ENCODE results near the gene HNRNPA2B1.
"Not testable (repeated sequence)": the region's sequence is repeated elsewhere in the genome, so short reads cannot be mapped to it uniquely, and the experiment has no call there.

DNA sequence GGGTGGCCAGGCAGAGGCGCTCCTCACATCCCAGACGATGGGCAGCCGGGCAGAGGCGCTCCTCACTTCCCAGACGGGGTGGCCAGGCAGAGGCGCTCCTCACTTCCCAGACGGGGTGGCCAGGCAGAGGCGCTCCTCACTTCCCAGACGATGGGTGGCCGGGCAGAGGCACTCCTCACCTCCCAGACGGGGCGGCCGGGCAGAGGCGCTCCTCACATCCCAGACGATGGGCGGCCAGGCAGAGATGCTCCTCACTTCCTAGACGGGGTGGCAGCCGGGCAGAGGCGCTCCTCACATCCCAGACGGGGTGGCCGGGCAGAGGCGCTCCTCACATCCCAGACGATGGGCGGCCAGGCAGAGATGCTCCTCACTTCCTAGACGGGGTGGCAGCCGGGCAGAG, 23.9 kb downstream of the HNRNPA2B1 start:
- not testable (repeated sequence) for TF ChIP-seq SIN3A (conservative IDR thresholded peaks at IDR 0.05 in 1 of 2, IDR thresholded peaks at IDR 0.05 in 1 of 2; ENCODE audit: low read depth in 1 of 2, low read length in 2 of 2); JUN (IDR thresholded peaks at IDR 0.05; ENCODE audit: low read depth, low read length); EZH2 (IDR thresholded peaks at IDR 0.05; ENCODE audit: low read depth, low read length, severe bottlenecking); TAF1 (IDR thresholded peaks at IDR 0.05; ENCODE audit: low read depth, low read length); POLR2A (IDR thresholded peaks at IDR 0.05; ENCODE audit: control extremely low read depth in 1 of 2, low read depth in 2 of 2, low read length in 2 of 2); GABPA (IDR thresholded peaks at IDR 0.05; ENCODE audit: borderline replicate concordance, insufficient read depth, low read length); SP1 (IDR thresholded peaks at IDR 0.05; ENCODE audit: low read depth, low read length); MAFK (IDR thresholded peaks at IDR 0.05; ENCODE audit: low read depth, low read length)
- TF ChIP-seq, protein P1, sequence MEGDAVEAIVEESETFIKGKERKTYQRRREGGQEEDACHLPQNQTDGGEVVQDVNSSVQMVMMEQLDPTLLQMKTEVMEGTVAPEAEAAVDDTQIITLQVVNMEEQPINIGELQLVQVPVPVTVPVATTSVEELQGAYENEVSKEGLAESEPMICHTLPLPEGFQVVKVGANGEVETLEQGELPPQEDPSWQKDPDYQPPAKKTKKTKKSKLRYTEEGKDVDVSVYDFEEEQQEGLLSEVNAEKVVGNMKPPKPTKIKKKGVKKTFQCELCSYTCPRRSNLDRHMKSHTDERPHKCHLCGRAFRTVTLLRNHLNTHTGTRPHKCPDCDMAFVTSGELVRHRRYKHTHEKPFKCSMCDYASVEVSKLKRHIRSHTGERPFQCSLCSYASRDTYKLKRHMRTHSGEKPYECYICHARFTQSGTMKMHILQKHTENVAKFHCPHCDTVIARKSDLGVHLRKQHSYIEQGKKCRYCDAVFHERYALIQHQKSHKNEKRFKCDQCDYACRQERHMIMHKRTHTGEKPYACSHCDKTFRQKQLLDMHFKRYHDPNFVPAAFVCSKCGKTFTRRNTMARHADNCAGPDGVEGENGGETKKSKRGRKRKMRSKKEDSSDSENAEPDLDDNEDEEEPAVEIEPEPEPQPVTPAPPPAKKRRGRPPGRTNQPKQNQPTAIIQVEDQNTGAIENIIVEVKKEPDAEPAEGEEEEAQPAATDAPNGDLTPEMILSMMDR (IDR thresholded peaks at IDR 0.05; ENCODE audit: control extremely low read depth in 1 of 3, insufficient read depth in 1 of 3, low read depth in 1 of 3, low read length in 3 of 3): not testable (repeated sequence)
- TF ChIP-seq, protein P2, sequence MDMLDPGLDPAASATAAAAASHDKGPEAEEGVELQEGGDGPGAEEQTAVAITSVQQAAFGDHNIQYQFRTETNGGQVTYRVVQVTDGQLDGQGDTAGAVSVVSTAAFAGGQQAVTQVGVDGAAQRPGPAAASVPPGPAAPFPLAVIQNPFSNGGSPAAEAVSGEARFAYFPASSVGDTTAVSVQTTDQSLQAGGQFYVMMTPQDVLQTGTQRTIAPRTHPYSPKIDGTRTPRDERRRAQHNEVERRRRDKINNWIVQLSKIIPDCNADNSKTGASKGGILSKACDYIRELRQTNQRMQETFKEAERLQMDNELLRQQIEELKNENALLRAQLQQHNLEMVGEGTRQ (IDR thresholded peaks at IDR 0.05; ENCODE audit: low read length): not testable (repeated sequence)

Measured in H1 (cell line).